HCT116 (cell line): ENCODE data around the gene GAL3ST3.

Experiments used
- EGR1 ChIP-seq: IDR thresholded peaks from 2 replicates; pipeline ENCODE4 v1.6.1; 2012; ENCODE audit warnings: low read depth
- ELF1 ChIP-seq: IDR thresholded peaks from 2 replicates; pipeline ENCODE4 v1.6.1; 2012; ENCODE audit warnings: low read depth, borderline replicate concordance
- JUND ChIP-seq: IDR thresholded peaks from 2 replicates; pipeline ENCODE4 v1.6.1; 2012
- TF ChIP-seq, protein P1 (sequence below), 3 experiments: fragments of 200-600 bp in 1 of 3; sonication (generic) in 1 of 3; IDR thresholded peaks in 2 of 3; conservative IDR thresholded peaks in 1 of 3; 2 replicates each; pipeline ENCODE4 v1.5.1; 2012 to 2017; ENCODE audit warnings: low read depth in 2 of 3, low read length in 2 of 3, antibody characterized with exemption in 1 of 3, borderline replicate concordance in 1 of 3, control low read depth in 1 of 3, mild to moderate bottlenecking in 1 of 3, mixed read lengths in 1 of 3, mixed run types in 1 of 3, moderate library complexity in 1 of 3; ENCODE audit not compliant: insufficient read depth in 1 of 3

GRCh38 chr11:66051766-66052663 lies 3.1 kb upstream of the GAL3ST3 start, which contains the start of gene SF3B2:
- no peak; the same call in 1 of the 2 replicates for TF ChIP-seq ELF1
- TF ChIP-seq JUND, result no peak
- TF ChIP-seq, protein P1, sequence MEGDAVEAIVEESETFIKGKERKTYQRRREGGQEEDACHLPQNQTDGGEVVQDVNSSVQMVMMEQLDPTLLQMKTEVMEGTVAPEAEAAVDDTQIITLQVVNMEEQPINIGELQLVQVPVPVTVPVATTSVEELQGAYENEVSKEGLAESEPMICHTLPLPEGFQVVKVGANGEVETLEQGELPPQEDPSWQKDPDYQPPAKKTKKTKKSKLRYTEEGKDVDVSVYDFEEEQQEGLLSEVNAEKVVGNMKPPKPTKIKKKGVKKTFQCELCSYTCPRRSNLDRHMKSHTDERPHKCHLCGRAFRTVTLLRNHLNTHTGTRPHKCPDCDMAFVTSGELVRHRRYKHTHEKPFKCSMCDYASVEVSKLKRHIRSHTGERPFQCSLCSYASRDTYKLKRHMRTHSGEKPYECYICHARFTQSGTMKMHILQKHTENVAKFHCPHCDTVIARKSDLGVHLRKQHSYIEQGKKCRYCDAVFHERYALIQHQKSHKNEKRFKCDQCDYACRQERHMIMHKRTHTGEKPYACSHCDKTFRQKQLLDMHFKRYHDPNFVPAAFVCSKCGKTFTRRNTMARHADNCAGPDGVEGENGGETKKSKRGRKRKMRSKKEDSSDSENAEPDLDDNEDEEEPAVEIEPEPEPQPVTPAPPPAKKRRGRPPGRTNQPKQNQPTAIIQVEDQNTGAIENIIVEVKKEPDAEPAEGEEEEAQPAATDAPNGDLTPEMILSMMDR (IDR thresholded peaks at IDR 0.05 in 2 of 3, conservative IDR thresholded peaks at IDR 0.05 in 1 of 3; ENCODE audit: borderline replicate concordance in 1 of 3, insufficient read depth in 1 of 3, low read depth in 2 of 3, low read length in 2 of 3), result no peak
- TF ChIP-seq EGR1, result no peak; the same call in 1 of the 2 replicates
